Measurements from ENCODE around the gene RFX8.
A peak's percentile ranks its signal among the peaks of the same experiment; 100 is the strongest.
"Not testable (repeated sequence)": the region's sequence is repeated elsewhere in the genome, so short reads cannot be mapped to it uniquely, and the experiment has no call there.

Gene RFX8

GRCh38 chr2:101485856-101486255 is 10.9 kb upstream of the RFX8 start:
- no peak for DNase-seq

- no peak for DNase-seq
Observed at GRCh38 chr2:101480764-101481163, 5.9 kb upstream of the RFX8 start.

- DNase-seq, result no peak
Observed at GRCh38 chr2:101479810-101480209, 4.9 kb upstream of the RFX8 start.

GRCh38 chr2:101479328-101479727 is 4.4 kb upstream of the RFX8 start:
- DNase-seq, result no peak

- DNase-seq, result no peak
Observed at GRCh38 chr2:101478181-101479001, 3.5 kb upstream of the RFX8 start.

- DNase-seq, result no peak
Observed at GRCh38 chr2:101477556-101477955, 2.6 kb upstream of the RFX8 start.

GRCh38 chr2:101476605-101477208 is 1.8 kb upstream of the RFX8 start:
- DNase-seq, result no peak

- DNase-seq, result peak; percentile 65
Observed at GRCh38 chr2:101473911-101474701, 806 bp downstream of the RFX8 start.

GRCh38 chr2:101473591-101473910 is 1.4 kb downstream of the RFX8 start:
- no peak for DNase-seq

GRCh38 chr2:101469863-101470262 is 5.0 kb downstream of the RFX8 start:
- DNase-seq, result no peak

GRCh38 chr2:101467306-101467705 is 7.6 kb downstream of the RFX8 start:
- DNase-seq, result no peak

GRCh38 chr2:101466426-101466825 is 8.5 kb downstream of the RFX8 start:
- no peak for DNase-seq

GRCh38 chr2:101464841-101465240 is 10.1 kb downstream of the RFX8 start:
- no peak for DNase-seq

- no peak for DNase-seq
Observed at GRCh38 chr2:101463911-101464641, 10.8 kb downstream of the RFX8 start.

GRCh38 chr2:101463421-101463820 is 11.5 kb downstream of the RFX8 start:
- no peak for DNase-seq

GRCh38 chr2:101461381-101461780 is 13.5 kb downstream of the RFX8 start:
- DNase-seq, result no peak

GRCh38 chr2:101454408-101454807 is 20.5 kb downstream of the RFX8 start:
- not testable (repeated sequence) for DNase-seq

- no peak for DNase-seq
Observed at GRCh38 chr2:101450965-101451364, 23.9 kb downstream of the RFX8 start.

- DNase-seq, result peak; percentile 27
Observed at GRCh38 chr2:101446869-101447268, 28.0 kb downstream of the RFX8 start.

- DNase-seq, result no peak
Observed at GRCh38 chr2:101442667-101443061, 32.2 kb downstream of the RFX8 start.

- no peak for DNase-seq
Observed at GRCh38 chr2:101442042-101442666, 32.8 kb downstream of the RFX8 start.

- no peak for DNase-seq
Observed at GRCh38 chr2:101440127-101440738, 34.7 kb downstream of the RFX8 start.

Data from stimulated activated CD4-positive, alpha-beta T cell treated with anti-CD3 and anti-CD28 coated beads, Interleukin-15, amount 100 ng/mL, for 24 hours (primary cell).